ENCODE results near the gene CENPX.

CENPX gene

DNA sequence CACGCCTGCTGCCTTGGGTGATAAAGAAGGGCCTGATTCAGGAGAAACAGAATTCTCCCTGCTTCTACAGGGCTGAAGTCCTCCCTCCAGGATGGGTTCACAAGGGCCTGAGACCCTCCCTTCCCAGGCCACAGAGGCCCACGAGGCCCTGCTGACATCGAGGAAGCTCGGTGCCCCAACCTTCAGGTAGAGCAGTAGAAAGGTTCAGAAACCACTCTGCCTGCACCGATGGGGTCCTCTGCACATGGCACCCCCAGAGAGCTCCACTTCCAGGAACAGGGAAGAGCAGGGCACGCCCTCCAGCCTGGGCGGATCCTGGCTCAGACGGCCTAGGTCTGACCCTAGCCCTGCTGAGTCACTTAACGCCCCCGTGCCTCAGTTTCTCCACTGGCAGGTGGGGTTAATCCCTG lies 773 bp downstream of the CENPX start:
- DNase-seq = no peak

DNA sequence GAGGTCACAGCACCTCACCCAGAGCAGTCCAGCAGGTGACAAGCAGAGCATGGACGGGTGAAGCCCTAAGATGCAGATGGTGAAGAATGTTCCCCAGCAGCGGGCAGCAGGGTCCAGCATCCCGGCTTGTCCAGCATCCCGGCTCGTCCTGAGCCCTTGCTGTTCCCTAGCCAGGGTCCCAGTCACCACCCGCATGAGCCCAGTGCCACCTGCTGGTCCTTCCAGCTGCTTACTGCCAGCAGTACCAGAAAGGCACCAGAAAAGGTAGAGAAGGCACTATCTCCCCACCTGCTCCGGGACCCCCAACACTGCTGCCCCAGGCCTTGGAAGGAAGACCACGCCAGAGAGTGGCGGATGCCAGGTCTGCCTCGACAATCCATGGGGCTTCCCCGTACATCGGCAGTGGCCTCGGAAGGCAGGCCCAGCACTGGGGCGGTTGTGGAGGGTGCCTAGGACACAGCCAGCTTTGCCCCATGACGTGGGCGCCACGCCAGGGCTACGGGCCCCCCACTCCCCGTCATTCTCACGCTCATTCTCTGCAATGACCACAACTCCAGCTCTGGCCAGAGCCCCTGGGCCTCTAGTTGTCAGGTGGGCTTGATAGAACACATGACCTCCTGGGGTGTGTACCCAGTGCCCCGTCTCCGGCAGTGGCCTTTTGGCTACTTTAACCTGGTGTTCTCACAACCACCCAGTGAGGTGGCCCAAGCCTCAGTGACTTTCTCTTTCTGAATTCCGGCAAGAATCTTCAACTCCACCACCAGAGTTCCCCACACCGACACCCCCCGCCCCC lies 1.4 kb downstream of the CENPX start:
- peak; percentile 57 for DNase-seq

DNA sequence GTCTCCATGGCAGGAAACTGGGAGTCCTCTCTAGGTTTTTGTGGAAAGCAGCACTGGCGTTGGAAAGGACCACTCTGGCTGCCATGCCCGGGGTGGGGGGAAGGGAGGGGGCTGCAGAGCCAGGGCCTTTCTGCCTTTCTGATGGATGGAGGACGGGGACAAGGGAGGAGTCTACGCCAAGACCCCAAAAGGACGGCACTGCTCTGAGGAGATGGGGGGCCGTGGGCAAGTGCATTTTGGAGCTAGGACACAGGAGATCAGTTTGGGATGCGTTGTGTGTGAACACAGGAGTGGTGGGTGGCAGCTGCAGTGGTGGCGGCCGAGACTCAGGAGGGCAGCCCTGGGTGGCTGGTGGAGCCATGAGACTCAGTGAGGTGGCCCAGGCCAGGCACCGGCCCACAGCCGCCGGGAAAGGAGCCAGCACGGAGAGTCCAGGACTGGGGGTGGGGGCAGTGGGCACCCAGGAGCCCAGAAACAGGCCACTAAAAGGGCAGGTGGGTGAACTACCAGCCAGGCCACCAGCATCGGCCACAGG lies 2.0 kb downstream of the CENPX start:
- no peak for DNase-seq

DNA sequence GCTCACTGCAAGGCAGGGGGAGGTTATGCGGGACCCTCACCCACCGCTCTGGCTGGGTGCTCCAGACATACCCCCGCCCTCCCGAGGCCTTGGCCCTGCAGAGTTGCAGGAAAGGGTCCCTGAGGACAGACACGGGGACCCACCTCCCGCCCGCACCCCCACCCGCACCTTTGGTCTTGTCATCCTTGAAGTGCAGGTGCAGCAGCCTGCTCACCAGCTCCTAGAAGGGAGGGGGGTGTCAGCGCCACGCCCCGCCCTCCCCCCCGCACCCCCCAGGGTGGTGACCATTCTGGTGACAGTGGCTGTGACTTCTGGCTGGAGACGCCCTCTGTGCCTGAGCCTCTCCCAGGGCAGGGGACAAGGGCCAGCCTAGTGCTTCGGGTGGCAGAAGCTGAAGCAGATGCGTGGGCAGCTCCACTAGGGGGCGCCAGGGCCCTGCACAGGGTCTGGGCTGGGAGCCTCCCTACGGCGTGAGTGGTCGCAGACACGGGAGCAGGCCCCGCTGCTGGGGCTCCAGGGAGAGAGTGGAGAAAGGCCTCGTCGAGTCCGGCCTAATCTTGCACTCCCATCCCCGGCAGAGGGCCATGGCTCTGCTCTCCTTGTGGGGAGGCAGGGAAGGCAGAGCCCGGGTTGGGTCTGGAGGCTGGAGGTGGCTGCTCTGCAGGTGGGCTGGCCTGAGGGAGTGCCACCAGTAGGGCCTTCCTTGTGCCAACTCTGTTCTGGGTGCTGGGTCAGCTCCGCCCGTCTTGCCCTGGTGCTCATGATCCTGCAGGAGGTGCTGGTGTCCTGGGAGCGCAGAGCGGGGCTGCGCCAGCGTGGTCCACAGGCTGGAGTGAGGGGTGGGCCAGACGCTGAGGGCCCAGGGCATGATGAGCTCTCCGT lies 2.7 kb downstream of the CENPX start:
- DNase-seq = peak; percentile 64

DNA sequence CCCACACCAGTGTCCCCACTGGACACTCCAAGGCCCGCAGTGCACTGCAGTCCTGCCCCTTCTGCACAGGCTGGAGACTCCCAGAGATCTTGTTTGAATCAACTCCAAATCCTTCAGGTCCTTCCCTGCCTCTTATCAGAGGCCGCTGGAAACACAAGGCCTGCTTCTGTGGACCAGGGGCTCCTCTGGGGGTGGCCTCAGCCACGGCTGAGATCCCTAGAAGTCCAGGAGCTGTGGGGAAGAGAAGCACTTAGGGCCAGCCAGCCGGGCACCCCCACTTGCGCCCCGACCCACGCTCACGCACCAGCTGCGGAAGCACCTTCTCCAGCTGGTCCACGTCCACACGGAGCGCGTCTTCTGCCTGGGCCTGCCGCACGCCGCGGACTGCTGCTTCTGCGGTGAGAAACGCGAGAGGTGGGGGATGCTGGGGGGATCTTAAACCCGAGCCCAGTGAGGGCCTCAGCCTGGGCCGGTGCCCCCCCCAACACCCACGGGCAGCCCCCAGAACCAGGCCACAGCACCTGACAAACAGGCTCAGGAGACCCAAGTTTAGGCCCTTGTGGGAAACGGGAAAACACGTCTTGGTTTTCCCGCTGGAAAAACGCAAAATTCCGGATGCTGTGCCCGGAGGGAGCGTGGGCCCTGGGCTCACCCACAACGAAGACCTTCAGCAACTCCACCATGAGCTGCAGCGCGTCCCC lies 3.5 kb downstream of the CENPX start:
- no peak for DNase-seq

DNA sequence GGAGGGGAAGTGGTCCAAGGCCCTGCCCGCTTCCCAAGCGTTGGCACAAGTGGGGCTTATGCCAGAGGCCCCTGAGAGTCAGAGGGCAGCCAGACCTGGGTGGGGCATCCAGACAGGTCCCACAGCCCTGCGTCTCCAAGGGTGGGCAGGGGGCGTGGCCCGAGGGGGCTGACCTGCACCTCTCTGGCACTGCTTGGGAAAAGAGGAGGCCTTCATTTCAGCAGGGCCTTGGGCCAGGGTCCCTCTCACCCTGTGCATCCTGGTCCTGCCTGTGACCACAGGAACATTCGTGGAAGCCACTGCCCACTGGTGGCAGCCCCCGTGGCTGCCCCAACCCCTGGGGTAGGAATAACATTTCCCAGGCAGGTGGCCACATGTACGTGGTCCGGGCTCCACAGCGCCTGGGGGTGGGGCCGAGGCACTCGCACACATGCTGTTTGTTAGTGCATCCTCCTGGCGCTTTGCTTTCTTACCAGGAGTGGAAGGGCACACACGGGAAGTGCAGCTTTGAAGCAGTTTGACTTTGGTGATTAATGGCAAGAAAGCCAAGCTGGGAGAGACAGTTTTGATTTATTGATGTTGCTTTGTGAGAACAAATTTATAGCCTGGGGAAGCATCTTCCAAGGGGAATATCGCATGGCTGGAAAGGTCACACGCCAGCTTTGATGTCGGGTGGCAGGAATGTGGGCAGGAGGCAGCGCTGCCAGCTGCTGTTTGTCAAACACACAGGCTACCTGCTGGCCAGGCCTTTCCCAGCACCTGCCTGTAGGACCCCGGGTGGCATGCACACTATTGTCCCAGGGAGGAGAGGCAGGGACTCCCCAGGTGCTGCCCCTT lies 4.3 kb downstream of the CENPX start:
- DNase-seq = no peak

DNA sequence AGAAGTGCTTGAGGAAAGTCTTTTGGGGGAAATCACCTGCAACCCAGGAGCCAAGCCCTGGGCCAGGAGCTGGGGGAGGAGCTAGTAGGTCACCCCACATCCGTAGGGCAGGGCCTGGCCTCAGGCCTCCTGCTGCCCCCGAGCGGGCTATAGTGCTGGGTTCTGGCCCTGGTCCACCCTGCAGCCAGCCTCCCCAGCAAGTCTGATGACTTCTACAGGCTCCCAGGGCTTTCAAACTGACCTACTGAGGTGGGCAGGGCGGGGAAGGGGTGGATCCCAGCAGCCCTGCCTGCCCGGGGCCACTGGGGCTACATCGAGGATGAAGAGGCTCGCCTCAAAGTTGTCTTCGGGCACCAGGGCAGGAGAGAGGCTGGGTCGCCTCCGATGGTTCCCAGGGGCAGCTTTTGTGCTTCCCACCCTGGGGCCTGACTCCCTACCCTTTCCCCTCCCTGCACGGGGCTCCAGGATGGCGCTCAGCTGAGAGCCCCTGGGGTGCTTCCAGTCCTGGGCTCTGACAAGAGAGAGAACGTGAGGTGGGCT lies 5.0 kb downstream of the CENPX start:
- DNase-seq = no peak

DNA sequence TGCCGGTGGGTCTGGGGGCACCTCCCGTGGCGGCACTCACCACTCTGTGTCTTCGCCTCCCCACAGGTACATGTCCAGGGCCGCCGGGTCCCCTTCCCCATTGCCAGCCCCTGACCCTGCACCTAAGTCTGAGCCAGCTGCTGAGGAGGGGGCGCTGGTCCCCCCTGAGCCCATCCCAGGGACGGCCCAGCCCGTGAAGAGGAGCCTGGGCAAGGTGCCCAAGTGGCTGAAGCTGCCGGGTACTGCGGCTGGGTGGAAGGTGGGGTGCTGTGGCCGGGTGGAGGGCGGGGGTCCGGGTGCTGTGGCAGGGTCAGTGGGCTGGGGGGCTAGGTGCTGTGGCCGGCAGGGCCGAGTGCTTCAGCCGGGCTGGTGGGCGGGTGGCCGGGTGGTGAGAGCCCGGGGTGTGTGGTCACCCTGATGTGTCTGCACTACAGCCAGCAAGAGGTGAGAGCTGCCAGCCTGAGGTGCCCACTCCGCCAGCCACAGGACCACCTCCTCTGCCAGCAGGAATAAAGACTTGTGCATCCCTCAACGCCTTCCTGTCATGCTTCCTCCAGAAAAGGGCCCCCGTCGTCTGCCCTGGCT lies 5.7 kb downstream of the CENPX start:
- no peak for DNase-seq

DNA sequence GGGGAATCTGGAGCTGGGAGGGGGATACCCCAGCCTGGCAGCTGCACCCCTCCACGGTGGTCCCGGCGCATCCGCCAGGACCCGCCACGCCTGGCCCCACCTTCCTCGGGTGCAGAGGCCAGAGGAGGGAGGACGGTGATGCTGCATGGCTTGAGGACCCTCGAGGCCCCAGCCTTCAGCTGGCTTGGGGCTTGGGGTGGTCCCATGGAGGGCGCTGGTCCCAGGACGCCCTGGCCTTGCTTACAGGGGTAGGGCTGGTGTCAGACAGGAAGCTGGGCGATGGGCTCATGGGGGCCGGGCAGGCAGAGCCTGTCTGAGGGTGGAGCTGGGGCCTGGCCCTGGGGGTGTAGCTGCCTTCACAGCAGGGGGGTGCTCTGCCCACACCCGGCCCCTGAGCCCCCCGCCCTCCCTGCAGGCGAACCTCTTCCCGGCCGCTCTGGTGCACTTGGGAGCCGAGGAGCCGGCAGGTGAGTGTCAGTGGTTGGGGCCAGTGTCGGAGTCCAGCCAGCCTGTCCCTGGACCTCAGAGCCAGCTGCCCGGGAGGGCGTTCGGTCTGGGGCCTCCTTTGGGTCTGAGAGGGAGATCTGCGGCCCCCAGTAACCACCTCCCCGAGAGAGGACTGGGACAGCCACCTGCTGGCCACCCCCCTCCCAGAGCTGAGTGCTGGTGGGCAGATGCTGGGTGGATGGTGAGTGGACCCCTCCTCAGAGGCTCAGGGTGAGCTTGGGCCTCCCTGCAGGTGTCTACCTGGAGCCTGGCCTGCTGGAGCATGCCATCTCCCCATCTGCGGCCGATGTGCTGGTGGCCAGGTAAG lies 6.4 kb downstream of the CENPX start:
- no peak for DNase-seq

DNA sequence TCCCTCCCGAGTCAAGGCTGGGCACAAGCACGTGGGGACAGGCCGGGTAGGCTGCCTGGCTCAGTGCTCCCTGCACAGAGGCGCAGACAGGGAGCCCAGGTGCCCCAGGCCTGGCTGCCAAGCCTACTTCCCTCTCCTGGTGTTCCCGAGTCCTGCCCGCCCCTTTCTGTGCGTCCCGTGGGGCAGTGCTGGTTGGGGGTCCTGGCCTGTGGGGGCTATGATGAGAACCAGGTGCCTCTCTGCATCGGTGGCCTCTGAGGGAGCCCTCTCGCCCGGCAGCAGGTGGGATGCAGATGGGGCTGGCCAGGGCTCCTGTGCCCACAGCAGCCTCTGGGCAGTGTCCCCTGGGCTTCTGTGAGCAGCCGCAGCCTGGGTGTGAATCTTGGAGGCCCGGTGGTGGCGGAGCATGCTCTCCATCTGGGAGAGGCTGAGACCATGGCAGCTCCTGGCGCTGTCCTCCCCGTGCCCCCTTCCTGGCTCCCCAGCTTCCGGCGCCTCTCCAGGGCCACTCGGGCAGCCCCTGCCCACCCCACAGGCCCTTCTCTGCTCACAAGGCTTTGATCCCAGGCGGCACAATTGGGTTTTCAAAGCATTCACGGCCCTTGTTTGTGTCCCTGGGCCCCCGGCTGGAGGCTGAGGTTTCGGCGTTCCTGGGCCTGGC lies 7.2 kb downstream of the CENPX start:
- DNase-seq = no peak

DNA sequence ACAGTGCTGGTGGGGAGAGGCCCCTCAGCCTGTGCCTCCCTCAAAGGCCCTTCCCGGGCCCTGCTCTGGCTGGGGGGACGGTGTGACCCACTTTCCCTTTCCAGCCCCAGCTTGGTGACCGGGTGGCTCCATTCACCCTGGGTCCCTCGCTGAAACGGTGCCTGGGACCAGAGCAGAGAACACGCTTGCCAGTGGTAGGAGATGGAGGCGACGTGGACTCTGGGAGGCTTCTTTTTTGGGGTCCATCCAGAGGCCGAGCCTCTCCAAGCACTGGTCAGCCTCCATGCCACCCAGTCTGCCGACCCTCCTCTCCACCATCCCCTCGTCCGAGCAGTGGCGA lies 7.7 kb downstream of the CENPX start:
- no peak for DNase-seq

DNA sequence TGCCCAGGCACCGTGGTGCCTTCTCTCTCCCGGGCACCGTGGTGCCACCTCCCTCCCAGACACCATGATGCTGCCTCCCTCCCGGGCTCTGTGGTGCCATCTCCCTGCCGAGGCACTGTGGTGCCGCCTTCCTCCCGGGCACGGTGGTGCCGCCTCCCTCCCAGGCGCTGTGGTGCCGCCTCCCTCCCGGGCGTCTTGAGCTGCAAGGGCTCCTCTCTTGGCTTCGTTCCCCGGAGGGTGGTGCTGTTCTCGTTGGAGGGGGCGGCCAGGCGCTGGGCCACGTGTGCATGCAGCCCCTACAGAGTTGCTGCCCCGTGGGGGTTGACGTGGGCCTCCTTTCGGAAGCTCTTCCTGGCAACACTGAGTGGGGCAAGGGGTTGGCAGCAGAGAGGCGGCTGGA lies 8.2 kb downstream of the CENPX start:
- no peak for DNase-seq

DNA sequence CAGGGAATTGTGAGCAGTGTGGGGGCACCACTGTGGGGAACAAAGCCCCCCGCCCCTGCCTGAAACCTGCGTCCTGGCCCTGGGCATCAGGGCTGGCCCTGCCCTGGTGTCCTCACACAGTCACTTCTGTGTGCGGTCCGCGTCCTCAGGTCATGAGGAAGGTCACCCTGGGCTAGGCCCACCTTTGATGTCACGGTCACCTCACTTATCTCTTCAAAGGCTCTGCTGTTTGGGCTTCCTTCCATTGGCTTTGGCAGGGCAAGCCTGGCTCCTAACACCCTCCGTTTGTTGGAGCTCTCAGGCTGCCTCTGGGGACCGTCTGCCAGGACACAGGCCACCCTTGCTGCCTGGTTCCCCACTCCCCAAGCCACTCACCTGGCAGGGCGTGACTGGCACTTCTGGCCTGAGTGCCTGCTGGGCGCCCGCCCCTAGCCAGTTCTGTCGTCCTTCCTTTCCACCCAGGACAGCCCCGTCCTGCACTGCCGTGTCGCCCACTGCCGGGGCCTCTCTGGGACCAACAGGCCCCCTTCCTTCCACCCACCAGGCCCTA lies 8.8 kb downstream of the CENPX start:
- no peak for DNase-seq

DNA sequence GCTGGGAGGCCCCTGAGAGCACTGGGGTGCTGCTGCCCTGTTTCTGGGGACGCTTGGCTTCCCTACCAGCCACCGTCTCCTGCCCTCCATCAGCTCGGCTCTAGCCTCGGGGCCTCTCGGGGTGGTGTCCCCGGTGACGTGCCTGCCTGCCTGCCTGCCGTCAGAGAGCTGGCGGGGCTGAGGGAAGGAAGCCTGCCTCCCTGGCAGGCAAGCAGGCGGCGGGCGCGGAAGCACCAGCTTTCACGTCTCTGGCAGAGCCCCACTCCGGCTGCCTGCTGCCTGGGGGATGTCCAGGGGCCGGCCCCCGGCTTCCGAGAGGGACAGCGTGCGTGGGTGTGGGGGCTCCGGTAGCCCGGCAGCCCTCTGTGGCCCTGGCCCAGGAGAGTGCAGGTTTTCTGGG lies 9.3 kb downstream of the CENPX start:
- DNase-seq = no peak

DNA sequence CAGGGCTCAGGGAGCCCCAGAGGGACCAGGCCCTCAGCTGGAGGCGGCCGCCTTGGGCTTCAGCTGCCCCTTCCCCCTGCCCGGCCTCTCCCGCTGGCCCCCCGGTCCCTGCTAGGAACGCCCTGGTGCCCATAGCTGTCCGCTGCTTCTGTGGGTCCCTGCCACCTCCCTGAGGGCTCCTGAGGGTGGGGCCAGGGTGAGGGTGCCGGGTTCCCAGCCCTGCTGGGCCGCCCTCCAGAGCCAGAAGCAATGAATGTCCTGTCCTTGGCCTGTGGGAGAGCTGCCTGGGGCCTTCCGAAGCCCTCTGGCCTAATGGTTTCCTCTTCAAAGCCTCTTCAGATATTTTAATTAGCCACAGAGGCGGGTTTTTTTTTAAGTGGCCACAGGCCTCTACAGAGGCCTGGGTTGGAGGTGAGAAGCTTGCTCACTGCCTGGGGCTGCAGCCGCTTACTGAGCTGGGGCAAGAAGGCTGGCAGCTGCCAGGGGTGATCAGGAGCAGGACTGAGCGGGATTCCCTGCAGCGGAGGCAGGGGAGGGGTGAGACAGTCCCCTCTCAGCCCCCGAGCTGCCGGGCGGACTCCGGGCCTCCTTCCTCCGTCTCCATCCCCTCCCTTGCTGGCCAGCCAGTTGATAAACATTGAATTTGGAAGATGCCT lies 9.9 kb downstream of the CENPX start:
- no peak for DNase-seq

DNA sequence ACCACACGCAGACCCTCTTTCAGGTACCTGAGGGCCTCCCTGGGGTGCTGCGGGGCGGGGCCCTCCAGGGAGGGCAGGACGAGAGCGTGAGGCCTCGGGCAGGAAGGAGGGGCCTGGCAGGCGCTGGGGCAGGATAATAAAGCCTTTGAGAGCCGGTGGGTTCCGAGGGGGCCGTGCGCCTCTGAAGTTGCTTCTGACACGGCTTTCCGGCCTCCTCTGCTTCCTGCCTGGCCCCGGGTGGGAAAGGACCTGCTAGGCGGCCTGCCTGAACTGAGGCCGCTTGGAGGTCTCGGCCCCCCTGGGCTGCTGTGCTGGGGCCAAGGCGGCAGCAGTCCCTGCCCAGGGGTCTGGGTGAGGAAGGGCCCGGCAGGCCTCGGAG lies 10.4 kb downstream of the CENPX start:
- no peak for DNase-seq

DNA sequence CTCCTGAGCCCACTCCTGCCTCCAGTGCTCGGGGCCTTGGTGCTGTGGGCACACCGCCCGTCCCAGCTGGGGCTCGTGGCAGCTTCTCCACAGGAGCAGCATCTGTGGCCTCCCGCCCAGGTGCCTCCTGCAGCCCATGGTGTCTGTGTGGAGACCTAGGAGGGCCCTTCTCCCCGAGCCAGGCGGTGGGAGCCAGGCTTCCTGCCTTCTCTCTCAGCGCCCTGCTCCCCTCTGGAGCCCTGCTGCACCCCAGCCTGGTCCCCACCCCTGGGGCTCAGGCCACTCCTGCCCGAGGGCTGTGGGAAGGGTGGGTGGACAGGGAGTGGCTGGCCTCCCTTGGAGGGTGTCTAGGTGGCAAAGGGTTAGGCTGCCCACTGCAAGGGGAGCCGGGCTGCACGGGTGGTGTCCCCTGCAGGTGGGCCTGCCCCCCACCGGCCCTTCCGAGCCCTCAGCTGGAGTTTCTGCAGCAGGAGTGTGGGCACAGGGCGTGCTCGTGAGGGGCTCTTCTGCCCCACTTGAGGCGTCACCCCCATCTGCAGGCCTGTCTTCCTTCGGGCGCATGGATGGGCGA lies 11.0 kb downstream of the CENPX start:
- no peak for DNase-seq

DNA sequence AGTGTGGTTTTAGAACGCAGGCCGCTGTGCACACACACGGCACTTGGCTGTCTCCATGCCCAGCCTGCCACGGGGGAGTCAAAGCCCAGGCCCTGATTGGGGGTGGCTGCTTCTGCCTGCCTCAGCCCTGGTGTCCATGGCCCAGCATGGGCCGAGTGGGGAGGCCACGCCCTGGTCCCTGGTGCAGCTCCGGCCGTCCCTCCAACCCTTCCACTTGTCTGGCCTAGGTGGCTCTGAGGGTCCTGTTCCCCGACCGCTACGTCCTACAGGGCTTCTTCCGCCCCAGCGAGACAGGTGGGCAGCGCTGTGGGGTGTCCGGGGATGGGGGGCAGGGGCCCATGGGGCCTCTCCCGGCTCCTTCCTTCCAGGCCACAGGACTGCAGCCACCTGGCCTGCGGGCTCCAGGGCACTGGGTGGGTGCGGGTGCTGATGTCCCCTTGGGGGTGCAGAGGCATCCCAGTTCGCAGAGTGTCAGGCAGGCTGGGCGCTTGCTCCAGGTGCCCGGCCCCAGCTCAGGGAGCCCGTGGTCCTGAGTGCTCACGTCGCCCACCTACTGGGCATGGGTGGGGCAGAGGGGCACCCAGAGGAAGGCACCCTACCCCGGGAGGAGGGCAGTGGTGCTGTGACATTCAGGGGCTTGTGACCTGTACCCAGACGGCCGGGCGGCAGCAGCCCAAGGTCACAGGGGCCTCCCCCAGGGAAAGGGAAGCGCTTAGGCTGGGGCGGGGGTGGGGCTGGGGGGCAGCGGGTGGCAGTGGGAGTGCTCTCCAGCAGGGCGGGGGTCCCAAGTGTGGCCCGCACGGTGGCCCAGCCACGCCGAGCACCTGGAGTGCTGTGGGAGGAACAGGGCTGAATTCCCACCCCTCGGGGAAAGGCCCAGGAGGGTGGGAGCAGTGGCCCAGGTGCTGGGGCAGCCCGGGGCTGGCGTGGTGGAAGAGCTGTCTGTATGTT lies 11.8 kb downstream of the CENPX start:
- DNase-seq = no peak

Data from stimulated activated CD4-positive, alpha-beta T cell treated with anti-CD3 and anti-CD28 coated beads, Interleukin-4, amount 100 ng/mL, for 24 hours (primary cell).